ENCODE measurements around the gene MYH3. TPM values are rescaled to one million over a fixed set of nuclear protein-coding genes. Genes with fewer than 3 reads are reported as not detected.

MYH3 gene
- total RNA-seq, 1 experiment from 2014 or later = 2.1 TPM

- Mint-ChIP-seq H3K4me3 (ENCODE audit: unreplicated experiment) (no peak overlapping the region), H3K27ac (ENCODE audit: low read depth, unreplicated experiment) (no peak overlapping the region)
These were observed 4.3 kb upstream of the MYH3 start for GRCh38 chr17:10661437-10661836.

DNA sequence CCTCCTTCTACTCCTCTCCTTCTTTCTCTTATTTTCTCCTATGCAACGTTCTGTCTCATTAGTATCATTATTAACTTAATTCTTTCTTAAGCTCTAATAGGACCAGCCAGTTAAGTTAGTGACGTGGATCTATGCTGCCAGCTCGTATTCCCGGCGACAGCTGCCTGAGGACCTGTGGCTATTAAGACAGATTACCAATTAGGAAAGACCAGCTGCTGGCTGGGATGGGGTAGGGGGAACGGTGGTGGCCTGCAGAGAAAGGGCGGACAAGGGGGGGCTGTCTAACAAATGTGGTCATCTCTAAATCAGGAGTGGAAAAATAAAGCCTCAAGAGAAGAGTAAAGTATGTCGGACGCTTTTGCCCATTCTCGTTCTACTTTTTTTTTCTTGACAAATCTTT lies 770 bp upstream of the MYH3 start:
- H3K4me1 Mint-ChIP-seq (ENCODE audit: insufficient read depth, unreplicated experiment) = no peaks in the 10 kb centered on the region
- intact Hi-C loops (cut with micrococcal nuclease) = no loop called here
- no peaks in the 10 kb centered on the region for H3K9me3 Mint-ChIP-seq (ENCODE audit: unreplicated experiment)
- H3K4me3 Mint-ChIP-seq (ENCODE audit: unreplicated experiment) = no peak overlapping the region
- no peak for DNase-seq (ENCODE audit: unreplicated experiment)
- TF ChIP-seq, protein P1, sequence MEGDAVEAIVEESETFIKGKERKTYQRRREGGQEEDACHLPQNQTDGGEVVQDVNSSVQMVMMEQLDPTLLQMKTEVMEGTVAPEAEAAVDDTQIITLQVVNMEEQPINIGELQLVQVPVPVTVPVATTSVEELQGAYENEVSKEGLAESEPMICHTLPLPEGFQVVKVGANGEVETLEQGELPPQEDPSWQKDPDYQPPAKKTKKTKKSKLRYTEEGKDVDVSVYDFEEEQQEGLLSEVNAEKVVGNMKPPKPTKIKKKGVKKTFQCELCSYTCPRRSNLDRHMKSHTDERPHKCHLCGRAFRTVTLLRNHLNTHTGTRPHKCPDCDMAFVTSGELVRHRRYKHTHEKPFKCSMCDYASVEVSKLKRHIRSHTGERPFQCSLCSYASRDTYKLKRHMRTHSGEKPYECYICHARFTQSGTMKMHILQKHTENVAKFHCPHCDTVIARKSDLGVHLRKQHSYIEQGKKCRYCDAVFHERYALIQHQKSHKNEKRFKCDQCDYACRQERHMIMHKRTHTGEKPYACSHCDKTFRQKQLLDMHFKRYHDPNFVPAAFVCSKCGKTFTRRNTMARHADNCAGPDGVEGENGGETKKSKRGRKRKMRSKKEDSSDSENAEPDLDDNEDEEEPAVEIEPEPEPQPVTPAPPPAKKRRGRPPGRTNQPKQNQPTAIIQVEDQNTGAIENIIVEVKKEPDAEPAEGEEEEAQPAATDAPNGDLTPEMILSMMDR (IDR thresholded peaks at IDR 0.05; ENCODE audit: unreplicated experiment) = no peak
- H3K27me3 Mint-ChIP-seq (ENCODE audit: insufficient read depth, unreplicated experiment) = no peaks in the 10 kb centered on the region
- no peaks in the 10 kb centered on the region for H3K36me3 Mint-ChIP-seq (ENCODE audit: insufficient read depth, unreplicated experiment)
- H3K27ac Mint-ChIP-seq (ENCODE audit: low read depth, unreplicated experiment) = no peak overlapping the region
- ChIA-PET CTCF (interaction anchor here (1.3 to 1.6 kb wide), 2 partner anchors 11 to 27 kb away, joined by 4 to 7 read pairs; no protein-coding TSS in a partner anchor), POLR2A (no interaction called here)
- BruUV-seq (replicated peaks) = no TSS peak

More at GRCh38 chr17:10661437-10661836, 4.3 kb upstream of the MYH3 start:
- ChIA-PET CTCF (interaction anchor here (0.6 to 3.1 kb wide), 4 partner anchors 16 to 44 kb away, joined by 3 to 20 read pairs (median 4); no protein-coding TSS in a partner anchor), POLR2A (no interaction called here)
- intact Hi-C loops (cut with micrococcal nuclease) = no loop called here
- H3K36me3 Mint-ChIP-seq (ENCODE audit: insufficient read depth, unreplicated experiment) = no peaks in the 10 kb centered on the region
- TF ChIP-seq, protein P1 (IDR thresholded peaks at IDR 0.05; ENCODE audit: unreplicated experiment) = no peak
- BruUV-seq (replicated peaks) = no TSS peak
- no peaks in the 10 kb centered on the region for H3K4me1 Mint-ChIP-seq (ENCODE audit: insufficient read depth, unreplicated experiment)
- no peak for DNase-seq (ENCODE audit: unreplicated experiment)
- H3K27me3 Mint-ChIP-seq (ENCODE audit: insufficient read depth, unreplicated experiment) = no peaks in the 10 kb centered on the region
- no peaks in the 10 kb centered on the region for H3K9me3 Mint-ChIP-seq (ENCODE audit: unreplicated experiment)

DNA sequence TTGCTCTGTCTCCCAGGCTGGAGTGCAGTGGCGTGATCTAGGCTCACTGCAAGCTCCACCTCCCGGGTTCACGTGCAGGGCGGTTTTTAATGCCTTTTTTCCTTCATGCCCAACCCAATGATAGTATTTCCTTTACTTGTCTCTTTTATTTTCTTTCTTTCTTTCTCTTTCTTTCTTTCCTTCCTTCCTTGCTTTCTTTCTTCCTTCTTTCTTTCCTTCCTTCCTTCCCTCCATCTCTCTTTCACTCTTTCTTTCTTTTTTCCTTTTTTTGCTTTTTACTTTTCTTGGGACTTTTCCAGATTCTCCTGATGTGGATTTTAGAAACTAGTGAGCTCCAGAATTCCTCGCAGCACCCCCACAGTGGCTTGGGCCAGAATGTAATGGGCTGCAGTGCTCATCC lies 3.1 kb downstream of the MYH3 start:
- ChIA-PET POLR2A (no interaction called here), CTCF (interaction anchor here (0.6 to 2.0 kb wide), 6 partner anchors 24 to 1090 kb away, joined by 3 to 8 read pairs (median 4); no protein-coding TSS in a partner anchor)
- Mint-ChIP-seq H3K36me3 (ENCODE audit: insufficient read depth, unreplicated experiment) (no peaks in the 10 kb centered on the region), H3K9me3 (ENCODE audit: unreplicated experiment) (no peaks in the 10 kb centered on the region), H3K4me3 (ENCODE audit: unreplicated experiment) (no peak overlapping the region), H3K27ac (ENCODE audit: low read depth, unreplicated experiment) (no peak overlapping the region), H3K27me3 (ENCODE audit: insufficient read depth, unreplicated experiment) (no peaks in the 10 kb centered on the region), H3K4me1 (ENCODE audit: insufficient read depth, unreplicated experiment) (no peaks in the 10 kb centered on the region)
- intact Hi-C loops (cut with micrococcal nuclease) = no loop called here
- BruUV-seq (replicated peaks) = no TSS peak
- DNase-seq (ENCODE audit: unreplicated experiment) = no peak
- TF ChIP-seq, protein P1 (IDR thresholded peaks at IDR 0.05; ENCODE audit: unreplicated experiment) = no peak

DNA sequence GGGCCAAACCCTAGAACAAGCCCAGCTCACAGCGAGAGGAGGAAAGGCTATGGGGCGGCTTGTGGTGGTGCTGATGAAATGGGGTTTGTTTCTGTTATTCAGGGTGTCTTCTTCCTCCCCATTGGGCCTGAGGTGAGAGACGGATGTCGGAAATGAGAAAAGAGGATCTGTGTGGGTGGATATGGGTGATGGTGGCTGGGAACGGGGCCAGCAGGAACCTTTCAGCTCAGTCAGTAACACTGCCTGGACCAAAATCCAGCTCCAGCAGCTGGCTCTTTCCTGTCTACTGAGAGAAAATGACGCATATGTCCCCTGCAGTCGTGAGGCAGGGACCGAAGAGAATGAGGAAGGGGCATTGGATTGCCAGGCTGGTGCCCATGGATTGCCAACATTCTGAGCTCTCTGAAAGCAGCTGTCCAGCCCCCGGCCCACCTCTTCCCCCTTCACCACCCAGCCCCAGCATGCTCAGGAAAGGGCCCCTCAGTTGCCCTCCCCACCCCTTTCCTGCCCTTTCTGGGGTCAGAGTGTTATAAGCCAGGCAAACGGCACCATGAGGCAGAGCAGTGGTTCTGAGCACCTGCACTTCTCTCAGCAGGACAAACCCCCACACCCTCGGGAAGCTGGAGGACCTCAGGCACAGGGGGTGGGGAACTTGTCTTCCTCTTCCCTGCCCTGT lies 4.0 kb downstream of the MYH3 start:
- no peak for DNase-seq (ENCODE audit: unreplicated experiment)
- H3K27ac Mint-ChIP-seq (ENCODE audit: low read depth, unreplicated experiment) = no peak overlapping the region
- POLR2A ChIA-PET = no interaction called here
- CTCF ChIA-PET = interaction anchor here (0.6 to 2.0 kb wide), 4 partner anchors 9 to 222 kb away, joined by 3 to 8 read pairs (median 3); no protein-coding TSS in a partner anchor
- intact Hi-C loops (cut with micrococcal nuclease) = no loop called here
- TF ChIP-seq, protein P1 (IDR thresholded peaks at IDR 0.05; ENCODE audit: unreplicated experiment) = no peak
- no TSS peak for BruUV-seq (replicated peaks)
- no peaks in the 10 kb centered on the region for H3K27me3 Mint-ChIP-seq (ENCODE audit: insufficient read depth, unreplicated experiment)
- H3K36me3 Mint-ChIP-seq (ENCODE audit: insufficient read depth, unreplicated experiment) = no peaks in the 10 kb centered on the region
- no peaks in the 10 kb centered on the region for H3K4me1 Mint-ChIP-seq (ENCODE audit: insufficient read depth, unreplicated experiment)
- no peaks in the 10 kb centered on the region for H3K9me3 Mint-ChIP-seq (ENCODE audit: unreplicated experiment)
- no peak overlapping the region for H3K4me3 Mint-ChIP-seq (ENCODE audit: unreplicated experiment)
